H1 (cell line): ENCODE results near the gene ZC3HAV1. TPM values are rescaled to one million over a fixed set of nuclear protein-coding genes. Genes with fewer than 3 reads are reported as not detected.

Experiments used
- CTCF ChIA-PET: fragments of 300-600 bp; sonication (Branson Sonifier 250); formaldehyde crosslinking; loops from one replicate; lab custom pipeline; 2021; ENCODE audit not compliant: partially characterized antibody; lab: Charles Lee
- POLR2A ChIA-PET: fragments of 300-600 bp; sonication (Branson Sonifier 250); formaldehyde crosslinking; loops from one replicate; lab custom pipeline; 2021; ENCODE audit warnings: inconsistent platforms; ENCODE audit not compliant: partially characterized antibody; lab: Charles Lee
- DNase-seq, 2 experiments: peaks; one replicate each; pipeline versions ENCODE4 v3.0.0 to v3.0.0-alpha.2; 2010 to 2022; ENCODE audit warnings: low spot score in 2 of 2, low read depth in 1 of 2, mixed read lengths in 1 of 2
- FAIRE-seq: peaks from 2 replicates; lab custom pipeline; 2011; peaks lifted over from hg19 to GRCh38; lab: Jason Lieb, UNC
- H2AFZ ChIP-seq: 2 replicates; pipeline ENCODE4 v1.8.1; 2012; ENCODE audit warnings: low read length, inconsistent platforms
- H2AK5ac ChIP-seq: 2 replicates; pipeline ENCODE4 v1.6.1; 2013; ENCODE audit warnings: low read depth, low read length
- H2BK120ac ChIP-seq: replicated peaks from 2 replicates; pipeline ENCODE3; 2013; ENCODE audit warnings: low read depth, low read length, inconsistent platforms
- H2BK12ac ChIP-seq: 2 replicates; pipeline ENCODE4 v1.6.1; 2013; ENCODE audit warnings: low read depth, low read length
- H2BK15ac ChIP-seq: 2 replicates; pipeline ENCODE4 v1.6.1; 2013; ENCODE audit warnings: low read length
- H2BK20ac ChIP-seq: 2 replicates; pipeline ENCODE4 v1.6.1; 2013; ENCODE audit warnings: low read length
- H2BK5ac ChIP-seq: 2 replicates; pipeline ENCODE4 v1.6.1; 2013; ENCODE audit warnings: low read depth, low read length
- H3K14ac ChIP-seq: 2 replicates; pipeline ENCODE4 v1.6.1; 2013; ENCODE audit warnings: inconsistent platforms; ENCODE audit not compliant: insufficient read length
- H3K18ac ChIP-seq: 2 replicates; pipeline ENCODE4 v1.6.1; 2013; ENCODE audit warnings: low read length; ENCODE audit errors: extremely low read depth
- H3K23ac ChIP-seq: 2 replicates; pipeline ENCODE4 v1.6.1; 2013; ENCODE audit warnings: inconsistent platforms; ENCODE audit not compliant: insufficient read length
- H3K23me2 ChIP-seq: 2 replicates; pipeline ENCODE4 v1.6.1; 2013; ENCODE audit warnings: low read depth, low read length
- H3K27ac ChIP-seq: 2 replicates; pipeline ENCODE4 v1.6.1; 2011; ENCODE audit warnings: low read depth, low read length, inconsistent platforms
- H3K27me3 ChIP-seq, 4 experiments: replicated peaks in 1 of 4; 1 replicate in 1 of 4; 2 replicates in 3 of 4; pipeline versions ENCODE4 v1.6.1 to v1.8.1; 2011 to 2013; ENCODE audit warnings: low read length in 3 of 4, mild to moderate bottlenecking in 3 of 4, inconsistent platforms in 2 of 4, mixed read lengths in 2 of 4, moderate library complexity in 1 of 4; ENCODE audit not compliant: control insufficient read depth in 3 of 4, insufficient read depth in 3 of 4; ENCODE audit errors: extremely low read depth in 1 of 4
- H3K36me3 ChIP-seq, 4 experiments: 2 replicates each; pipeline versions ENCODE4 v1.6.1 to v1.8.1; 2011 to 2013; ENCODE audit warnings: mild to moderate bottlenecking in 4 of 4, low read length in 3 of 4, moderate library complexity in 2 of 4, control low read depth in 1 of 4, inconsistent platforms in 1 of 4; ENCODE audit not compliant: insufficient read depth in 4 of 4, control insufficient read depth in 2 of 4
- H3K4ac ChIP-seq: replicated peaks from 2 replicates; pipeline ENCODE3; 2013; ENCODE audit warnings: low read length, low read depth, mixed read lengths, inconsistent platforms; ENCODE audit not compliant: insufficient read length
- H3K4me1 ChIP-seq, 4 experiments: replicated peaks in 1 of 4; 1 replicate in 1 of 4; 2 replicates in 3 of 4; pipeline versions ENCODE4 v1.6.1 to v1.8.1; 2011 to 2013; ENCODE audit warnings: low read length in 3 of 4, inconsistent platforms in 2 of 4, mixed read lengths in 1 of 4; ENCODE audit not compliant: insufficient read depth in 4 of 4, control insufficient read depth in 3 of 4
- H3K4me2 ChIP-seq, 2 experiments: 2 replicates each; pipeline versions ENCODE4 v1.6.1 to v1.8.1; 2011 to 2013; ENCODE audit warnings: low read depth in 2 of 2, low read length in 2 of 2, control low read depth in 1 of 2, inconsistent platforms in 1 of 2, mild to moderate bottlenecking in 1 of 2; ENCODE audit not compliant: insufficient read depth in 1 of 2
- H3K4me3 ChIP-seq, 4 experiments: fragments of 200-600, 300-600 bp in 1 of 4; sonication (generic), shearing (Covaris generic), sonication (Bioruptor Twin) in 1 of 4; 2 replicates each; pipeline versions ENCODE4 v1.5.1 to v1.8.1; 2011 to 2016; ENCODE audit warnings: low read length in 4 of 4, low read depth in 3 of 4, control low read depth in 2 of 4, inconsistent platforms in 2 of 4, mild to moderate bottlenecking in 2 of 4, mixed read lengths in 1 of 4, moderate library complexity in 1 of 4; ENCODE audit not compliant: insufficient read depth in 2 of 4; ENCODE audit errors: extremely low read depth in 1 of 4
- H3K56ac ChIP-seq: replicated peaks from 2 replicates; pipeline ENCODE3; 2013; ENCODE audit warnings: low read depth, mild to moderate bottlenecking, mixed read lengths, low read length, inconsistent platforms; ENCODE audit not compliant: insufficient read length
- H3K79me1 ChIP-seq: 2 replicates; pipeline ENCODE4 v1.6.1; 2013; ENCODE audit warnings: low read depth, low read length, control low read depth
- H3K79me2 ChIP-seq, 2 experiments: 2 replicates each; pipeline versions ENCODE4 v1.6.1 to v1.8.1; 2012 to 2013; ENCODE audit warnings: low read length in 2 of 2, mild to moderate bottlenecking in 2 of 2, inconsistent platforms in 1 of 2; ENCODE audit not compliant: insufficient read depth in 2 of 2, control insufficient read depth in 1 of 2
- H3K9ac ChIP-seq, 4 experiments: replicated peaks in 1 of 4; 1 replicate in 1 of 4; 2 replicates in 3 of 4; pipeline versions ENCODE4 v1.6.1 to v1.8.1; 2011 to 2013; ENCODE audit warnings: low read depth in 3 of 4, low read length in 3 of 4, control low read depth in 2 of 4, mild to moderate bottlenecking in 2 of 4, moderate library complexity in 2 of 4, inconsistent platforms in 1 of 4; ENCODE audit errors: extremely low read depth in 1 of 4
- H3K9me3 ChIP-seq, 2 experiments: 2 replicates each; pipeline versions ENCODE4 v1.6.1 to v1.8.1; 2012 to 2013; ENCODE audit warnings: mild to moderate bottlenecking in 2 of 2, moderate library complexity in 2 of 2, control low read depth in 1 of 2, inconsistent platforms in 1 of 2, low read depth in 1 of 2, low read length in 1 of 2, mixed read lengths in 1 of 2; ENCODE audit not compliant: insufficient read depth in 2 of 2
- H4K20me1 ChIP-seq, 2 experiments: replicated peaks in 1 of 2; 2 replicates each; pipeline versions ENCODE3 to v1.8.1; 2011 to 2013; ENCODE audit warnings: inconsistent platforms in 2 of 2, low read length in 2 of 2, mild to moderate bottlenecking in 1 of 2; ENCODE audit not compliant: insufficient read depth in 2 of 2, control insufficient read depth in 1 of 2
- H4K5ac ChIP-seq: 2 replicates; pipeline ENCODE4 v1.6.1; 2013; ENCODE audit warnings: low read length, low read depth, mixed read lengths, inconsistent platforms; ENCODE audit not compliant: insufficient read length
- H4K8ac ChIP-seq: 2 replicates; pipeline ENCODE4 v1.8.0; 2013; ENCODE audit warnings: mild to moderate bottlenecking, moderate library complexity, low read length, inconsistent platforms; ENCODE audit not compliant: insufficient read depth; ENCODE audit errors: extremely low read depth
- H4K91ac ChIP-seq: replicated peaks from 2 replicates; pipeline ENCODE3; 2013; ENCODE audit warnings: low read length, mixed read lengths, inconsistent platforms; ENCODE audit not compliant: insufficient read length
- POLR2A ChIP-seq, 2 experiments: IDR thresholded peaks; 1 replicate in 1 of 2; 2 replicates in 1 of 2; pipeline ENCODE4 v1.6.1; 2011; ENCODE audit warnings: low read depth in 2 of 2, low read length in 2 of 2, mild to moderate bottlenecking in 2 of 2; ENCODE audit errors: control extremely low read depth in 1 of 2
- TEAD4 ChIP-seq: IDR thresholded peaks from 2 replicates; pipeline ENCODE4 v1.6.1; 2012; ENCODE audit warnings: low read depth, low read length, inconsistent platforms, mixed read lengths
- WGBS, 2 experiments: shearing (Covaris generic) in 1 of 2; methylation state at CpG; one replicate each; pipeline versions ENCODE4 v1.1.6 to v1.1.7; 2013 to 2015; ENCODE audit warnings: low lambda C conversion rate in 2 of 2, mixed read lengths in 2 of 2, inconsistent platforms in 1 of 2, low coverage in 1 of 2, missing lambda C conversion rate in 1 of 2; ENCODE audit not compliant: insufficient replicate concordance in 2 of 2, insufficient coverage in 1 of 2, insufficient read length in 1 of 2; ENCODE audit errors: extremely low coverage in 1 of 2, missing lambda C conversion rate in 1 of 2; 5-methylcytosine and 5-hydroxymethylcytosine counted together
- polyA plus RNA-seq, 7 experiments: library from polyadenylated mRNA; depleted of rRNA in 3 of 7; stranded (reverse) in 5 of 7; unstranded in 2 of 7; fragments of >200 nt in 5 of 7; fragments of 200-250 nt in 2 of 7; gene quantifications; 1 replicate in 5 of 7; 2 replicates in 1 of 7; 4 replicates in 1 of 7; pipeline versions ENCODE4 v1.2.1 to v1.2.3, GENCODE V29; 2011 to 2013; ENCODE audit warnings: missing spikeins in 2 of 7, mixed read lengths in 2 of 7
- total RNA-seq: library from RNA; stranded (reverse); fragmentation: NEBNext Ultra II Directional; extraction: Animal tissue kit (Norgen Biotek cat#: 25700); gene quantifications from 2 replicates; pipeline ENCODE4 v1.2.1, GENCODE V29; 2021

The ZC3HAV1 gene
- total and polyA plus RNA-seq, 2 of the 8 experiments (the other 6 are each of a cell fraction or from before 2014, with no cell fraction given): 22.5 to 43.4 TPM

- 94% methylated on average over 5 of the region's 5 CpGs; no CpG with 5 or more reads in 1 of the 2 experiments for WGBS, 2 experiments
- no peak for TF ChIP-seq TEAD4
- no peak for TF ChIP-seq POLR2A (IDR thresholded peaks at IDR 0.05; ENCODE audit: control extremely low read depth in 1 of 2, low read depth in 2 of 2, low read length in 2 of 2)
These were observed 75.2 kb downstream of the ZC3HAV1 start for GRCh38 chr7:139034336-139034735.

More at GRCh38 chr7:139034336-139034735, 75.2 kb downstream of the ZC3HAV1 start:
- no peak overlapping the region for H2BK5ac ChIP-seq
- no peak overlapping the region for H3K14ac ChIP-seq
- ChIA-PET POLR2A (interaction anchor here (0.9 to 1.7 kb wide), 3 partner anchors 11 to 20 kb away, joined by 3 to 4 read pairs (median 3); no protein-coding TSS in a partner anchor), CTCF (interaction anchor here (1.2 to 2.0 kb wide), 4 partner anchors 9 to 99 kb away, joined by 3 to 8 read pairs (median 4); a partner anchor contains a TSS)
- H3K18ac ChIP-seq: no peak overlapping the region
- no peak overlapping the region for H3K4ac ChIP-seq
- no peak overlapping the region for H2BK12ac ChIP-seq
- H3K4me3 ChIP-seq: peak overlapping the region in 1 of 4 experiments; percentile 77; a peak in 3 of 8 replicates
- no peak overlapping the region for H2BK15ac ChIP-seq
- FAIRE-seq (no peak), DNase-seq (no peak)
- H2AFZ ChIP-seq: no peak overlapping the region
- peaks cover 0 to 2% (median 0%) of the 10 kb centered on the region in 4 experiments; a peak in 2 of 7 replicates for H3K27me3 ChIP-seq
- no peak overlapping the region for H4K91ac ChIP-seq
- peaks cover 5 to 9% (median 7%) of the 10 kb centered on the region in 4 experiments; a peak in 5 of 7 replicates for H3K4me1 ChIP-seq
- H4K20me1 ChIP-seq: no peaks in the 10 kb centered on the region
- peaks cover 5 to 12% (median 6%) of the 10 kb centered on the region in 4 experiments; a peak in 4 of 8 replicates for H3K36me3 ChIP-seq
- H3K9me3 ChIP-seq: no peaks in the 10 kb centered on the region
- no peaks in the 10 kb centered on the region for H3K79me2 ChIP-seq
- H3K23me2 ChIP-seq: peaks cover 10% of the 10 kb centered on the region; the same call in 1 of the 2 replicates
- no peak overlapping the region for H3K27ac ChIP-seq
- H3K4me2 ChIP-seq: peak overlapping the region; percentile 76 to 90; a peak in 2 of 4 replicates
- no peak overlapping the region for H3K56ac ChIP-seq
- H4K5ac ChIP-seq: no peak overlapping the region
- no peak overlapping the region for H4K8ac ChIP-seq
- H2BK120ac ChIP-seq: no peak overlapping the region
- H2AK5ac ChIP-seq: no peak overlapping the region
- no peak overlapping the region for H3K23ac ChIP-seq
- no peak overlapping the region for H3K9ac ChIP-seq
- no peak overlapping the region for H2BK20ac ChIP-seq
- peaks cover 3% of the 10 kb centered on the region; the same call in 1 of the 2 replicates for H3K79me1 ChIP-seq
